SK-N-SH treated with all-trans-retinoic acid at 6 μM for 48 hours (cell line): ENCODE results near the gene LRCH1.

Experiments
- ATAC-seq: fragments of 200-7000 bp; cut with Tn5 transposase; 3 replicates; pipeline ENCODE4 v1.9.1; 2020; ENCODE audit warnings: mild to moderate bottlenecking, moderate library complexity
- ARNTL ChIP-seq: fragments of 450-650 bp; formaldehyde crosslinking; IDR thresholded peaks from 2 replicates; pipeline ENCODE4 v1.5.0; 2020; ENCODE audit warnings: low read depth, mild to moderate bottlenecking, moderate library complexity, borderline replicate concordance
- BACH2 ChIP-seq: fragments of 250-450 bp; sonication (Bioruptor Pico); IDR thresholded peaks from 2 replicates; pipeline ENCODE4 v1.9.0; 2021; ENCODE audit warnings: mild to moderate bottlenecking, borderline replicate concordance
- CREB5 ChIP-seq: fragments of 250-450 bp; sonication (Bioruptor Pico); IDR thresholded peaks from 2 replicates; pipeline ENCODE4 v1.5.1; 2020; ENCODE audit warnings: low read depth, mild to moderate bottlenecking, moderate library complexity
- CSDC2 ChIP-seq: fragments of 250-450 bp; sonication (Bioruptor Pico); IDR thresholded peaks from 2 replicates; pipeline ENCODE4 v1.5.0; 2020; ENCODE audit warnings: mild to moderate bottlenecking, moderate library complexity
- CSRNP3 ChIP-seq: fragments of 250-450 bp; sonication (Bioruptor Pico); IDR thresholded peaks from 2 replicates; pipeline ENCODE4 v1.5.1; 2021; ENCODE audit warnings: mild to moderate bottlenecking, moderate library complexity
- ESRRG ChIP-seq: fragments of 250-450 bp; sonication (Bioruptor Pico); IDR thresholded peaks from 2 replicates; pipeline ENCODE4 v1.6.1; 2021; ENCODE audit warnings: mild to moderate bottlenecking
- GLIS3 ChIP-seq: fragments of 250-450 bp; sonication (Bioruptor Pico); IDR thresholded peaks from 2 replicates; pipeline ENCODE4 v1.5.0; 2020; ENCODE audit warnings: mild to moderate bottlenecking, moderate library complexity
- OSR1 ChIP-seq: fragments of 250-450 bp; sonication (Bioruptor Pico); IDR thresholded peaks from 2 replicates; pipeline ENCODE4 v1.8.0; 2022; ENCODE audit warnings: moderate library complexity, mild to moderate bottlenecking, inconsistent platforms
- PATZ1 ChIP-seq: fragments of 250-450 bp; sonication (Bioruptor Pico); IDR thresholded peaks from 2 replicates; pipeline ENCODE4 v1.8.0; 2020; ENCODE audit warnings: mild to moderate bottlenecking, moderate library complexity, borderline replicate concordance
- POU6F1 ChIP-seq: fragments of 250-450 bp; sonication (Bioruptor Pico); IDR thresholded peaks from 2 replicates; pipeline ENCODE4 v1.8.0; 2021; ENCODE audit warnings: low read depth, mild to moderate bottlenecking, moderate library complexity, borderline replicate concordance
- PPARA ChIP-seq: fragments of 250-450 bp; sonication (Bioruptor Pico); IDR thresholded peaks from 2 replicates; pipeline ENCODE4 v1.5.0; 2020; ENCODE audit warnings: mild to moderate bottlenecking, borderline replicate concordance
- RARB ChIP-seq: fragments of 250-450 bp; sonication (Bioruptor Pico); IDR thresholded peaks from 2 replicates; pipeline ENCODE4 v1.8.0; 2021; ENCODE audit warnings: mild to moderate bottlenecking, moderate library complexity
- SNAI2 ChIP-seq: fragments of 250-450 bp; sonication (Bioruptor Pico); IDR thresholded peaks from 2 replicates; pipeline ENCODE4 v1.5.0; 2020; ENCODE audit warnings: mild to moderate bottlenecking, moderate library complexity
- TCF4 ChIP-seq: fragments of 250-450 bp; sonication (Bioruptor Pico); IDR thresholded peaks from 2 replicates; pipeline ENCODE4 v1.8.0; 2021; ENCODE audit warnings: mild to moderate bottlenecking, moderate library complexity, borderline replicate concordance
- TOX ChIP-seq: fragments of 250-450 bp; sonication (Bioruptor Pico); IDR thresholded peaks from 2 replicates; pipeline ENCODE4 v1.8.0; 2021; ENCODE audit warnings: mild to moderate bottlenecking, moderate library complexity, borderline replicate concordance
- ZC3H10 ChIP-seq: fragments of 250-450 bp; sonication (Bioruptor Pico); IDR thresholded peaks from 2 replicates; pipeline ENCODE4 v1.5.1; 2021; ENCODE audit warnings: mild to moderate bottlenecking, moderate library complexity
- ZFP3 ChIP-seq: fragments of 250-450 bp; sonication (Bioruptor Pico); IDR thresholded peaks from 2 replicates; pipeline ENCODE4 v1.5.0; 2020; ENCODE audit warnings: mild to moderate bottlenecking, moderate library complexity
- ZNF565 ChIP-seq: fragments of 450-650 bp; formaldehyde crosslinking; conservative IDR thresholded peaks from 2 replicates; pipeline ENCODE4 v1.5.0; 2020; ENCODE audit warnings: low read depth, mild to moderate bottlenecking, moderate library complexity
- ZNF70 ChIP-seq: fragments of 450-650 bp; formaldehyde crosslinking; IDR thresholded peaks from 2 replicates; pipeline ENCODE4 v1.5.0; 2020; ENCODE audit warnings: mild to moderate bottlenecking, moderate library complexity
- ZNF8 ChIP-seq: fragments of 450-650 bp; formaldehyde crosslinking; IDR thresholded peaks from 2 replicates; pipeline ENCODE4 v1.5.0; 2020; ENCODE audit warnings: mild to moderate bottlenecking, moderate library complexity
- TF ChIP-seq, protein P1 (sequence below): fragments of 250-450 bp; sonication (Bioruptor Pico); IDR thresholded peaks from 2 replicates; pipeline ENCODE4 v1.5.0; 2020; ENCODE audit warnings: mild to moderate bottlenecking, moderate library complexity

LRCH1 gene

GRCh38 chr13:46679369-46680120 is 126.6 kb downstream of the LRCH1 start:
- TF ChIP-seq TCF4 (CRISPR knock-in tag) (peak; percentile 54), GLIS3 (CRISPR knock-in tag) (no peak)
- peak; percentile 90 for ATAC-seq

GRCh38 chr13:46682015-46682414 is 129.0 kb downstream of the LRCH1 start:
- TF ChIP-seq PPARA (CRISPR knock-in tag) = no peak
- TF ChIP-seq RARB (CRISPR knock-in tag) = no peak
- no peak for TF ChIP-seq TCF4 (CRISPR knock-in tag)
- no peak for TF ChIP-seq GLIS3 (CRISPR knock-in tag)
- TF ChIP-seq PATZ1 = no peak
- TF ChIP-seq ESRRG (CRISPR knock-in tag) = no peak
- no peak for TF ChIP-seq ZNF8 (CRISPR knock-in tag)
- TF ChIP-seq ZFP3 (CRISPR knock-in tag) = no peak
- no peak for TF ChIP-seq SNAI2 (CRISPR knock-in tag)
- TF ChIP-seq ZC3H10 (CRISPR knock-in tag) = no peak
- TF ChIP-seq ZNF70 (CRISPR knock-in tag) = no peak
- no peak for TF ChIP-seq CSDC2
- TF ChIP-seq CSRNP3 (CRISPR knock-in tag) = no peak
- TF ChIP-seq, protein P1, sequence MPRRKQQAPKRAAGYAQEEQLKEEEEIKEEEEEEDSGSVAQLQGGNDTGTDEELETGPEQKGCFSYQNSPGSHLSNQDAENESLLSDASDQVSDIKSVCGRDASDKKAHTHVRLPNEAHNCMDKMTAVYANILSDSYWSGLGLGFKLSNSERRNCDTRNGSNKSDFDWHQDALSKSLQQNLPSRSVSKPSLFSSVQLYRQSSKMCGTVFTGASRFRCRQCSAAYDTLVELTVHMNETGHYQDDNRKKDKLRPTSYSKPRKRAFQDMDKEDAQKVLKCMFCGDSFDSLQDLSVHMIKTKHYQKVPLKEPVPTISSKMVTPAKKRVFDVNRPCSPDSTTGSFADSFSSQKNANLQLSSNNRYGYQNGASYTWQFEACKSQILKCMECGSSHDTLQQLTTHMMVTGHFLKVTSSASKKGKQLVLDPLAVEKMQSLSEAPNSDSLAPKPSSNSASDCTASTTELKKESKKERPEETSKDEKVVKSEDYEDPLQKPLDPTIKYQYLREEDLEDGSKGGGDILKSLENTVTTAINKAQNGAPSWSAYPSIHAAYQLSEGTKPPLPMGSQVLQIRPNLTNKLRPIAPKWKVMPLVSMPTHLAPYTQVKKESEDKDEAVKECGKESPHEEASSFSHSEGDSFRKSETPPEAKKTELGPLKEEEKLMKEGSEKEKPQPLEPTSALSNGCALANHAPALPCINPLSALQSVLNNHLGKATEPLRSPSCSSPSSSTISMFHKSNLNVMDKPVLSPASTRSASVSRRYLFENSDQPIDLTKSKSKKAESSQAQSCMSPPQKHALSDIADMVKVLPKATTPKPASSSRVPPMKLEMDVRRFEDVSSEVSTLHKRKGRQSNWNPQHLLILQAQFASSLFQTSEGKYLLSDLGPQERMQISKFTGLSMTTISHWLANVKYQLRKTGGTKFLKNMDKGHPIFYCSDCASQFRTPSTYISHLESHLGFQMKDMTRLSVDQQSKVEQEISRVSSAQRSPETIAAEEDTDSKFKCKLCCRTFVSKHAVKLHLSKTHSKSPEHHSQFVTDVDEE (CRISPR knock-in tag) = no peak
- no peak for TF ChIP-seq CREB5 (CRISPR knock-in tag)

GRCh38 chr13:46682707-46683106 is 129.7 kb downstream of the LRCH1 start:
- no peak for TF ChIP-seq CSRNP3 (CRISPR knock-in tag)
- TF ChIP-seq BACH2 = no peak
- TF ChIP-seq ZNF70 (CRISPR knock-in tag) = no peak
- no peak for TF ChIP-seq RARB (CRISPR knock-in tag)
- TF ChIP-seq ESRRG (CRISPR knock-in tag) = no peak
- no peak for TF ChIP-seq ZNF565 (CRISPR knock-in tag)
- no peak for TF ChIP-seq POU6F1
- no peak for TF ChIP-seq ZFP3 (CRISPR knock-in tag)
- no peak for TF ChIP-seq PATZ1
- no peak for TF ChIP-seq OSR1
- TF ChIP-seq TCF4 (CRISPR knock-in tag) = no peak
- TF ChIP-seq SNAI2 (CRISPR knock-in tag) = no peak
- no peak for TF ChIP-seq ARNTL (CRISPR knock-in tag)
- no peak for TF ChIP-seq TOX (CRISPR knock-in tag)
- ATAC-seq = no peak

More at GRCh38 chr13:46682015-46682414, 129.0 kb downstream of the LRCH1 start:
- no peak for ATAC-seq
